Nephron (organoid): ENCODE data around the gene NPAP1.
"Not testable (repeated sequence)": the region's sequence is repeated elsewhere in the genome, so short reads cannot be mapped to it uniquely, and the experiment has no call there.

Experiments
- H3K27ac Mint-ChIP-seq, 3 experiments: 2 replicates each; pipeline ENCODE4 v1.8.0; 2020; ENCODE audit warnings: mixed read lengths in 3 of 3, mild to moderate bottlenecking in 2 of 3, moderate library complexity in 1 of 3
- H3K27me3 Mint-ChIP-seq: 2 replicates; pipeline ENCODE4 v1.8.0; 2021; ENCODE audit warnings: low read depth, mild to moderate bottlenecking, moderate library complexity, mixed read lengths
- H3K36me3 Mint-ChIP-seq: 2 replicates; pipeline ENCODE4 v1.8.0; 2020; ENCODE audit warnings: low read depth, mixed read lengths
- H3K4me1 Mint-ChIP-seq: 2 replicates; pipeline ENCODE4 v1.8.0; 2020; ENCODE audit warnings: mixed read lengths
- H3K4me3 Mint-ChIP-seq, 3 experiments: 2 replicates each; pipeline ENCODE4 v1.8.0; 2020; ENCODE audit warnings: mild to moderate bottlenecking in 3 of 3, mixed read lengths in 3 of 3, moderate library complexity in 2 of 3
- H3K9me3 Mint-ChIP-seq: 2 replicates; pipeline ENCODE4 v1.8.0; 2020; ENCODE audit warnings: mixed read lengths
- TF ChIP-seq, protein P1 (sequence below), 3 experiments: fragments of 200-600 bp; sonication (generic); IDR thresholded peaks; one replicate each; pipeline ENCODE4 v1.5.0; 2021; ENCODE audit warnings: antibody characterized with exemption in 3 of 3; ENCODE audit not compliant: unreplicated experiment in 3 of 3

The NPAP1 gene

DNA sequence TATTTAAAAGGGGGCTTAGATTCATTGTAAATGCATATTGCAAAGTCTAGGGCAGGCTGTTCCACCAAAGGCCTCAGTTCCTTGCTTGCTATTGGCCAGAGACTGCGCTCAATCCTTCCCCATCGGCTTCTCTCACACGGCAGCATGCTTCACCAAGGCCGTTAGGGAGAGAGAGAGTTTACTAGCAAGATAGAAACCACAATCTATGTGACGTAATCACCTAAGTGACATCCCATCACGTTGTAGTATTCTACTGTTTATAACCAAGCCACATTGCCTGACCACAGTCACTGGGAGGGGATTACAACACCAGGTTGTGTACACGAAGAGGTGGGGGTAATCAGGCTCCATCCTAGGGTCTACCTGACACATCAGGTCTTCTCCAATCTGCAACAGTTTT, 16.0 kb upstream of the NPAP1 start:
- H3K9me3 Mint-ChIP-seq, result peaks cover 19% of the 10 kb centered on the region
- TF ChIP-seq, protein P1, sequence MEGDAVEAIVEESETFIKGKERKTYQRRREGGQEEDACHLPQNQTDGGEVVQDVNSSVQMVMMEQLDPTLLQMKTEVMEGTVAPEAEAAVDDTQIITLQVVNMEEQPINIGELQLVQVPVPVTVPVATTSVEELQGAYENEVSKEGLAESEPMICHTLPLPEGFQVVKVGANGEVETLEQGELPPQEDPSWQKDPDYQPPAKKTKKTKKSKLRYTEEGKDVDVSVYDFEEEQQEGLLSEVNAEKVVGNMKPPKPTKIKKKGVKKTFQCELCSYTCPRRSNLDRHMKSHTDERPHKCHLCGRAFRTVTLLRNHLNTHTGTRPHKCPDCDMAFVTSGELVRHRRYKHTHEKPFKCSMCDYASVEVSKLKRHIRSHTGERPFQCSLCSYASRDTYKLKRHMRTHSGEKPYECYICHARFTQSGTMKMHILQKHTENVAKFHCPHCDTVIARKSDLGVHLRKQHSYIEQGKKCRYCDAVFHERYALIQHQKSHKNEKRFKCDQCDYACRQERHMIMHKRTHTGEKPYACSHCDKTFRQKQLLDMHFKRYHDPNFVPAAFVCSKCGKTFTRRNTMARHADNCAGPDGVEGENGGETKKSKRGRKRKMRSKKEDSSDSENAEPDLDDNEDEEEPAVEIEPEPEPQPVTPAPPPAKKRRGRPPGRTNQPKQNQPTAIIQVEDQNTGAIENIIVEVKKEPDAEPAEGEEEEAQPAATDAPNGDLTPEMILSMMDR (IDR thresholded peaks at IDR 0.05; ENCODE audit: unreplicated experiment in 3 of 3), result no peak
- H3K36me3 Mint-ChIP-seq, result no peaks in the 10 kb centered on the region
- H3K4me1 Mint-ChIP-seq, result no peaks in the 10 kb centered on the region
- no peak overlapping the region for H3K27ac Mint-ChIP-seq
- no peaks in the 10 kb centered on the region for H3K27me3 Mint-ChIP-seq
- H3K4me3 Mint-ChIP-seq, result no peak overlapping the region

- Mint-ChIP-seq H3K9me3 (peaks cover 15% of the 10 kb centered on the region), H3K27ac (no peak overlapping the region), H3K36me3 (no peaks in the 10 kb centered on the region), H3K4me3 (no peak overlapping the region), H3K27me3 (no peaks in the 10 kb centered on the region), H3K4me1 (no peaks in the 10 kb centered on the region)
- TF ChIP-seq, protein P1 (IDR thresholded peaks at IDR 0.05; ENCODE audit: unreplicated experiment in 3 of 3), result no peak
Observed at GRCh38 chr15:24662991-24663390, 12.6 kb upstream of the NPAP1 start.

- TF ChIP-seq, protein P1 (IDR thresholded peaks at IDR 0.05; ENCODE audit: unreplicated experiment in 3 of 3), result no peak
- Mint-ChIP-seq H3K4me1 (no peaks in the 10 kb centered on the region), H3K27me3 (no peaks in the 10 kb centered on the region), H3K27ac (no peak overlapping the region), H3K4me3 (no peak overlapping the region), H3K9me3 (peaks cover 7% of the 10 kb centered on the region), H3K36me3 (no peaks in the 10 kb centered on the region)
Observed at GRCh38 chr15:24676431-24676830, 856 bp downstream of the NPAP1 start.

DNA sequence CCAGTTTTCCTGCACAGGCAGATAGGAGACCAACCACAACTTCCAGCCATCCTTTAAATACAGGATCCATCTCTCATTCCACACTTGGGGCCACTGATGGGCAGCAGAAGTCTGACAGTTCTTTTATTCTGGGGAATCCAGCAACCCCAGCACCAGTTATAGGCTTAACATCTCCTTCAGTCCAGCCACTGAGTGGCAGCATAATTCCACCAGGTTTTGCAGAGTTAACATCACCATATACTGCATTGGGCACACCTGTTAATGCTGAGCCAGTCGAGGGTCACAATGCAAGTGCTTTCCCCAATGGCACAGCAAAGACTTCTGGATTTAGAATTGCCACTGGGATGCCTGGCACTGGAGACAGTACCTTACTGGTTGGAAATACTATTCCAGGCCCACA, 2.9 kb downstream of the NPAP1 start:
- H3K9me3 Mint-ChIP-seq, result peaks cover 10% of the 10 kb centered on the region
- no peaks in the 10 kb centered on the region for H3K4me1 Mint-ChIP-seq
- H3K27ac Mint-ChIP-seq, result no peak overlapping the region
- no peaks in the 10 kb centered on the region for H3K36me3 Mint-ChIP-seq
- H3K27me3 Mint-ChIP-seq, result no peaks in the 10 kb centered on the region
- no peak overlapping the region for H3K4me3 Mint-ChIP-seq
- TF ChIP-seq, protein P1 (IDR thresholded peaks at IDR 0.05; ENCODE audit: unreplicated experiment in 3 of 3), result no peak

DNA sequence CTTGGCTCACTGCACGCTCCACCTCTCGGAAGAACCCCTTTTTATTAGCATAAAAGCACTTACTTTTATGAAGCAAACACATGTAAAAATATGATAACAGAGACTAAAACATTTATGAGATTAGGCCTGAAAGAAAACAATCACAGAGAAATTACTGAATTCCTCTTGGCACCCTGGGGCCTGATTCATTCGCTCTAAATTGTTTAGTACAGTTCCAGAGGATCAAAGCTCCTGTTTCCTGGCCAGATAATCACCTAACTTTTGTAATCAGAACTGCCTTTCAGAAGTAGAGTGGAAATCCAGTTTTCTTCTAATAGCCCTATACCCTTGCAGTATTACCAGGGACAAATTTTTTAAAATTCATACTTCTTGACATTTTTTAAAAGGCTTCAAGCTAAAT, 6.4 kb downstream of the NPAP1 start:
- H3K36me3 Mint-ChIP-seq, result no peaks in the 10 kb centered on the region
- TF ChIP-seq, protein P1 (IDR thresholded peaks at IDR 0.05; ENCODE audit: unreplicated experiment in 3 of 3), result no peak
- H3K4me1 Mint-ChIP-seq, result no peaks in the 10 kb centered on the region
- no peaks in the 10 kb centered on the region for H3K27me3 Mint-ChIP-seq
- H3K27ac Mint-ChIP-seq, result no peak overlapping the region
- peaks cover 25% of the 10 kb centered on the region for H3K9me3 Mint-ChIP-seq
- no peak overlapping the region for H3K4me3 Mint-ChIP-seq

GRCh38 chr15:24682905-24683304, 7.3 kb downstream of the NPAP1 start:
- not testable (repeated sequence) for H3K4me1 Mint-ChIP-seq, H3K27ac Mint-ChIP-seq, H3K4me3 Mint-ChIP-seq, H3K36me3 Mint-ChIP-seq, H3K27me3 Mint-ChIP-seq
- H3K9me3 Mint-ChIP-seq, result peaks cover 18% of the 10 kb centered on the region
